HG03520 (cell line): ENCODE results near the gene SLC25A3.
"Not testable (repeated sequence)": the region's sequence is repeated elsewhere in the genome, so short reads cannot be mapped to it uniquely, and the experiment has no call there.

ENCODE experiments used
- ATAC-seq: cut with Tn5 transposase; IDR thresholded peaks from one replicate; pipeline ENCODE4 v1.9.1; 2021; ENCODE audit warnings: mild to moderate bottlenecking, moderate library complexity; ENCODE audit not compliant: unreplicated experiment

Gene SLC25A3

DNA sequence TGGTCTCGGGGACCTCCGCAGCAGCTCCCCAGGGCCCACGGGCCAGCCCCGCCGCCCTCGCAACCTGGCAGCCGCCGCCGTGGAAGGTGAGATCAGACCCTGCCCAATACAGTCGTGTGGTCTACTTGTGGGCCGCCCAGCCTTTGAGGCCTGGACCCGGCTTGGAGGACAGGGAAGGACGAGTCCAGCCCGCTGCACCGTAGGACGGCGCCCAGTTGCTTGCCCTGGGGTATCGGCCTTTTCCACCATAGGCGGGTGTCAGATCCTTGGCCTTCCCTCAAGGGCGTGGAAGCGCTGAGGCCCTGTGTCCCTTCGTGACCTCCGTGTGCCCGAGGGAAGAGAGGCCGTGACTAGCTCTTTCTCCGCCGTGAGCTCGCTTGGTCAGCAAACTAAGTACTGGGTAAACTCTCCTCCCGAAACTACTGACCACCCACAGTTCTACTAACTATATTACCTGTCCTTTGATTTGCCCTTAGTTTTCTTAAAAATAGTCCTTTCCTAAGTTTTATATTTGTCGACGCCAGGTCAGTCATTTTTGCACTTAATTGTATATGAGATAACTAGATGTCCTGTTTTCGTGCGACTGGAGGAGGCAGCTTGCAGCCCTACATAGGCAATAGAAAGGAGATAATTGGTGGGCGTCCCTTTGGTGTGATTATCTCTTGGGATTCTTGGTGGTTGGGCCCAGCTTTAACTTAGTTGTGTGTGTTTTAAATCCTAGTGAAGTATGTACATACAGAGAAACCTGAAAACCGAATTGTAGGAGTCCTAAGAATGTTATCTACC lies 757 bp downstream of the SLC25A3 start:
- no peak for ATAC-seq

DNA sequence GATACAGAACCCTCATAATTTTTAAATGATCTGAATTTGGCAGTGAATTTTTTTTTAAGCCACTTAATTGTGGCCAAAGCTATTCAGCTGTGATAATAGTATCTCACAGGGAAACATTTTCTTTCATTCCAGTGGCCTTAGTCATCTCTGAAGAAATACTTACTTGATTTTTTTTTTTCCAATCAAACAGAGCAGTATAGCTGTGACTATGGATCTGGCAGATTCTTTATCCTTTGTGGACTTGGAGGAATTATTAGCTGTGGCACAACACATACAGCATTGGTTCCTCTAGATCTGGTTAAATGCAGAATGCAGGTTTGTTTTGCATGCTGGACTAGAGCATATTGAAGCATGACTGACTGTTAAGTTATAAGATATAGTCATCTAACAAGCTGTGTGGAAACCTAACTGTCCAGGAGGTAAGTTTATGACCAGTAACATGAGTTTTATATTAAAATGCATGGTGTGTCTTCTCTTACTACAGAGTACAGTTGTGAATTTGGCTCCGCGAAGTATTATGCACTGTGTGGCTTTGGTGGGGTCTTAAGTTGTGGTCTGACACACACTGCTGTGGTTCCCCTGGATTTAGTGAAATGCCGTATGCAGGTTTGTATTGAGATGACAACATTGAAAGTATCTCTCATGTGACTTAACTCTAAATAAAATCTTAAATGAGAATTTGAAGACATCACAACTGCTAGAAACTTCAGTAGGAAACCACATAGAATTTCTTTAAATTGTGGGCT lies 1.9 kb downstream of the SLC25A3 start:
- no peak for ATAC-seq

DNA sequence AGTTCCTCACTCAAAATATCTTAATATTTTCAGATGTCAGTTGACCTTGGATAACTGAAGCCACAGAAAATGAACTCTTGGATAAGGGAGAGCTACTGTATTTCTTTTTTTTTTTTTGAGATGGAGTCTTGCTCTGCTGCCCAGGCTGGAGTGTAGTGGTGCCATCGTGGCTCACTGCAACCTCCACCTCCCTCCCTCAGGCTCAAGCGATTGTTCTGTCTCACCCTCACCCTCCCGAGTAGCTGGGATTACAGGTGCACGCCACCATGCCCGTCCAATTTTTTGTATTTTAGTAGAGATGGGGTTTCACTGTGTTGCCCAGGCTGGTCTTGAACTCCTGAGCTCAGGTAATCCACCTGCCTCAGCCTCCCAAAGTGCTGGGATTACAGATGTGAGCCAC lies 3.8 kb downstream of the SLC25A3 start:
- ATAC-seq, result not testable (repeated sequence)

DNA sequence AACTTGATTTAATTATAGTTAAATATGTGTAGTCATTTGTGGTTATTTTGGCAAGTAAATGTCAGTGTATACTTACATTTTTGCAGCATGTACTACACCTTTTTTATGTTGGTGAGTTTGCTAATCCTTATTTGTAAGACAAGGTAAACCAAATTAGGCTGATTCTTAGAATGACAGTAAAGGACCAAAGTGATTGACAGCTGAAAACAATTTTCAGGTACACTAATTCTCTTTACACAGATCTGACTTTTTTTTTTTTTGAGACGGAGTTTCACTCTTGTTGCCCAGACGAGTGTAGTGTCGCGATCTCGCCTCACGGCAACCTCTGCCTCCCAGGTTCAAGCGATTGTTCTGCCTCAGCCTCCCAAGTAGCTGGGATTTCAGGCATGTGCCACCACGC lies 8.4 kb downstream of the SLC25A3 start:
- no peak for ATAC-seq

DNA sequence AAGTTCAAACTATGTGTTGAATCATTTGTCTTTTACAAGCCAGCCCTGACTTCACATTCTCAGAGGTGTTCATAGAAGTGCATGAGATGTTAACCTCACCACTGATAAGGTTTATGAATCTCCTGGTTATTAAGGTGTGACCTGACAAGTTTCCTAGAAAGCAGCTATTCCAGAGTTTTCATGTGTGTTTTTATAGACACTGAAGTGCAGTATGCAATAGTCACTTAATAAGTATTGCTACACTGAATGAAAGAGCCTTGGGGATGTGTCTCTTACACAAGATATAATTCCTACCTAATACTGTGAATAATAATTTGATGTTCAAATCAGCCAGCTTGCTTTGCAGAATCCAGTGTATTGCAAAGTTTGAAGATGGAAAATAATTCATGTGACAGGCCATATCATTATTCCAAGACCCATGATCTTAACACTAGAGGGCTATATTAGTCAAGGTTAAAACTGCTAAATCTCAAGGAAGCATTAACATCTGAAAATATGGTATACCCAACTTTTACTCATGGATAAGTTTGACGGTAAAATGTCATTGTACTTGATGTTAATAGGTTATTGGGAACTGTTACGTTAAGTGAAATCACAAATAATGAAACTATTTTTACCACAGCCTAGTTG lies 13.0 kb downstream of the SLC25A3 start:
- ATAC-seq, result no peak

DNA sequence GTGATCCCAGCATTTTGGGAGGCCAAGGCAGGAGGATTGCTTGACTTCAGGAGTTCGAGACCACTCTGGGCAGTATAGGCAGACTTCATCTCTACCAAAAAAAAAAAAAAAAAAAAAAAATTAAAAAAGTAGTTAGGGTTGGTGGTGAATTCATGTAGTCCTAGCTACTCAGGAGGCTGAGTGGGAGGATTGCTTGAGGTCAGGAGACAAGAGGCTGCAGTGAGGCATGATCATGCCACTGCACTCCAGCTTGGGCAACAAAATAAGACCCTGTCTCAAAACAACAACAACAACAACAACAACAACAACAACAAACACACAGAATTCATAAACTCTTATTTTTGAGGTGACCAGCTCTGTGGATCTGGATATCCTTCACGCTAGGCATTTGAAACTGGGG lies 17.1 kb downstream of the SLC25A3 start:
- no peak for ATAC-seq

DNA sequence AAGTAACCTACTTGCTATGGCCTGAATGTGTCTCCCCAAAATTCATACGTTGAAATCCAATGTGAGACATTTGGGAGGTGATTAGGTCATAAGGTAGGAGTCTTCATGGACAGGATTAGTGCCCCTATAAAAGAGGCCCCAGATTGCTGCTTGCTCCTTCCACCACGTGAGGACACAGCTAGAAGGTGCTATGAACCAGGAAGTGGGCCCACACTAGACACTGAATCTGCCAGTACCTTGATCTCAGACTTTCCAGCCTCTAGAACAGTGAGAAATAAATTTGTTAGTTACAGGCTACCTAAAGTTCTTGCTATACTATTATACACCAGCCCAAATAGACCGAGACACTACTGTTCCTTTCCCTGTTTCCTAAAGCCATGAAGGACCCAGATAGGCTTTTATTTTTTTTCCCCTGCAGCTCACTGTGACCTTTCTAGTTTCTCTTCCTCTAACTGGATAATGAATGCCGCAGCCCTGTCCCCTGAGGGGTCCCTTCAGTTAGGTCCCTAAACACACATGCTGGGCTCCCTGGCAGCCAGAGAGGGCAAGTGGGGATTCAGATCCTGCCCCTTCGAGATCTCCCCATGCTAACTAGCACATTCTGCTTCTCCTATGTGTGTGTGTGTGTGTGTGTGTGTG lies 19.3 kb downstream of the SLC25A3 start:
- peak; percentile 87 for ATAC-seq

DNA sequence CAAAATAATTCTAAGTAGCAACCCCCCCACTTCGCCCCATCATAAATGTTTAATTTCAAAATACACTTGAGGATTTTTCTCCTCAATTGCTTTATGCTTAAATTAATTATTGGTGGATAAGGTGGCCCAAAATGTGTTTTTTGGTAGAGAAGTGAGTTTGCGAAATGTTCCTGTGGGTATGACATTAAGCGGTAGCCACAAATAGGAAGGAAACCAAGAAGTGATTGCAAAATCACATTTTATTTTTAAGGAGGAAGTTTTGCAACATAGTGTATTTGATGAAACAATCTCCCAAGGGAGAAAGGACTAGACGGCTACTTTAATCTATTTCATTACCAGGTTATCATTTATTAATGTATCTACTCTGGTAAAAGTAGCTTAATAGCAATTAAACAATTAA lies 25.5 kb downstream of the SLC25A3 start:
- no peak for ATAC-seq

DNA sequence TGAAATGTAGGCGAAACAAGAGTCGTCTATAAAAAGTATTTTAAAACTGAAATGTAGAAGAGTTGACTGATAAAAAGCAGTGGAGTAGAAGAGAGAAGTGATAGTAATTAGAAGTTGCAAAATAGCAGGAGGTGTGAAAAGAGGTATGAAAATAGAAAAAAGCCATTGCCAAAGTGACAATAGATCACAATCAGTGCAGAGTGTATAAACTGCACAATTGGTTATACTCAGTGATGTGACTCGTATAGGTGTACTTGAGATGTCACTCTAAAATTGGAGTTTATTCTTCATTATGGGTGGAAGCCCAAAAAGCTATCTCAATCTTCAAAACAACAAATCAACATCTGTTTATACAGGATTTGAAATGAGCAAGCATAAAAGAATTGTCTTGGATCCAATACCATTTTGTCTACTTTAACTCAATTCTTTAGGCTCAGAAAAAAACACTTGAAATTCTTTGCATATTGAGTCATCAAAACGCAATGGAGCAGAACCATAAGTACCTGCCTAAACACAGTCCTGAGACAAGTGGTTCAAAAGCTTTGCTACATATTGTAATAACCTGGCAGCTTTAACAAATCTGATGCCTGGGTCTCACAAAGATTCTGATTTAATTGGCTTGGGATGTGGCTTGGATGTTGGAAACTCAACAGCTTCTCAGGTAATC lies 42.3 kb downstream of the SLC25A3 start:
- peak; percentile 73 for ATAC-seq

DNA sequence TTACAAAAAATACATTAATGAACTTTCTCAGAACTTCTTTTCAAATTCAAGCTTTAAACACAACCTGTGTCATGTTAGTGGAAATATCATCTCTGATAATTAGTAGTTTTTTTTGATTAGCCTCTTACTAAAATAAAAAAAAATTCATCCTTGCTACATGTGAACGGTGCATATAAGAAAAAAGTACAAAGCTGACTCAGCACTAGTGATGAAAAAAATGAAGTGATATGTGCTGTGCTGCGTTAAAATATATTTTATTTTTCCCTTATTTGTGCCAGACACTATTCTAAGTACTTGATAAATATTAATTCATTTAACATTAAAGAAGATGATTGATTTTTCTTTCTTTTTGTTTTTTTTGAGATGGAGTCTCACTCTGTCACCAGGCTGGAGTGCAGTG lies 43.6 kb downstream of the SLC25A3 start:
- no peak for ATAC-seq

DNA sequence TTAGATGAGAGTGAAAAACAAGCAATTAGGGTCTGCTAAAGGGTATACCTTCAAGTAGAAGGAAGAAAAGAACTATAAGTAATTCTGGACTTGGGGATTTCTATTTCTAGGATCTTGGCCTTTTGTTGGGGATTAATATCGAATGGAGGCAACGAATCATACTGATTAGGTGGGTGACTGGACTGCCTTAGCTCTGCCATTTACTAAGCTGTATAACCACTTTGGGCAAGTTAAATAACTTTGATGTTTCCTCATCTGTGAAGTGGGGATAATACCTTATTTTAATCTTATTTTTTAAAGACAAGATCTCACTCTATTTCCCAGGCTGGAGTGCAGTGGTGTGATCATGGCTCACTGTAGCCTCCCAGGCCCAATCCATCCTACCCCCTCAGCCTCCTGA lies 44.5 kb downstream of the SLC25A3 start:
- ATAC-seq, result no peak

DNA sequence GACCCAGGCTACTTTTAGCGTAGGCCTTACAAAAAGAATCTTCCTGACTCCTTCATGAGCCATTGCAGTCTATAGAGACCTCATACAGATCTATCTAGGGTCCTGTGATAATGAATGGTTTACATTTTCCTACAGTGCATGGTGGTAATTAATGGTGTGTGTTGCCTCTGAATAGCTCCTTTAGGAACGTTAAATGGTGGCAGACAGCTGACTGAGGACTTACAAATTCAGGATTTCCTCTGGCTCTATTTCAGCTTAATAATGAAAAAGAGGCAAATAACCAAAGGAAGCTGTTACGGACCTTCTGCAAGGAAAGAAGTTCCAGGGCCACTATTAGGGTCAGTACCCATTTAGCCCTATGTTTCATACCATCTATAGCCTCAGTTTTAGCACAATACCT lies 46.0 kb downstream of the SLC25A3 start:
- ATAC-seq, result no peak

DNA sequence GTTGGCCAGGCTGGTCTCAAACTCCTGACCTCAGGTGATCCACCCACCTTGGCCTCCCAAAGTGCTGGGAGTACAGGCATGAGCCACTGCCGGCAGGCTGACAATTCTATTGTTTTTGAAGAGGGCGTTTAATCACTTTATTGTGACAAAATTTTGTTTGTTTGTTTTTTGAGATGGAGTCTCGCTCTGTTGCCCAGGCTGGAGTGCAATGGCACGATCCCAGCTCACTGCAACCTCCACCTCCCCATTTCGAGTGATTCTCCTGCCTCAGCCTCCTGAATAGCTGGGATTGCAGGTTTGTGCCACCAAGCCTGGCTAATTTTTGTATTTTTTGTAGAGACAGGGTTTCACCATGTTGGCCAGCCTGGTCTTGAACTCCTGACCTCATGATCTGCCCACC lies 49.3 kb downstream of the SLC25A3 start:
- not testable (repeated sequence) for ATAC-seq

DNA sequence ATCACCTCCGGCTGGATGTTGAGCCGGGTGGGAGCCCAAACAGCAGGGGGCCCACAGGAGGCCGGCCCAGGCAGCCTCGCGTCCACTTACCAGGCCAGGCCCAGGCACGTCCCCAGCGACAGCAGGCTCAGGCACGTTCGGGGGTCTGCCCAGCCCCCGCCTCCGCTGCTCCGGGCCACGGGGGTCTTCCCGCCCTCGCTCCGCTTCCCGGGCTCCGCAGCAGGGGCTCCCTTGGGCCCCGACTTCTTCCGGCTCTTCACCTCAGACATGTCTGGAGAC lies 50.9 kb downstream of the SLC25A3 start:
- peak; percentile 9 for ATAC-seq

DNA sequence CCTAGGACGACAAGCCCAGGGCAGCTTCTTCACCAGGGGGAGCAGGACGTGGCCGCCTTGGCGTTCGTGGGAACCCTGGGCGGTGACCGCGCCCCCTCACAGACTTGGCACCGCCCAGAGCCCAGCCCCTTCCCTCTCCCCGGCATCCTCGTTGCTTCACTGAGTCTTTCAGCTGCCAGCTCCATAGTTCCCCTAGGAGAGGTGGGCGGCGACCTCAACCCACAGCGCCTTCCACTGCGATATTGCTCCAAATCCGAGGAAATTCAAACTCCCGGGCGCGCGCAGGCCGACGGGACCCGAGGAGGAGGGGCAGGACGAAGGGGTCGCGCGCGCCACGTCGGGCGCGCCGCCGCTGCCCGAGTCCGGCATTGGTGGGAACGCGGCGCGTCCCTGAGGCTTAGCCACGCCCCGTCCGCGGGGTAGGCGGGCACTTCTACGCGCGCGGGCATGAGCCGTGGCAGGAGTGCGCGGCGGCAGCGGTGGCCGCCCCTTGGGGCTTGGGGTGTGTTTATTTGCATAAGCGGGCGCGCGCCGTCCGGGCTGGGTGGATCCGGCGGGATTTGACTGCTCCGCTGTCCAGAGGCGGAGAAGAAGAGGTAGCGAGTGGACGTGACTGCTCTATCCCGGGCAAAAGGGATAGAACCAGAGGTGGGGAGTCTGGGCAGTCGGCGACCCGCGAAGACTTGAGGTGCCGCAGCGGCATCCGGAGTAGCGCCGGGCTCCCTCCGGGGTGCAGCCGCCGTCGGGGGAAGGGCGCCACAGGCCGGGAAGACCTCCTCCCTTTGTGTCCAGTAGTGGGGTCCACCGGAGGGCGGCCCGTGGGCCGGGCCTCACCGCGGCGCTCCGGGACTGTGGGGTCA lies 51.5 kb downstream of the SLC25A3 start, which contains the start of the genes APAF1 and IKBIP:
Gene APAF1, plus strand, starts transcription at position 579 of the 860 bp plus-strand sequence. CDS start 3,070 bp downstream, outside the sequence.
Gene IKBIP, minus strand, starts transcription at position 77 of the 860 bp plus-strand sequence. CDS start 87 bp downstream, outside the sequence.
- peak; percentile 81 for ATAC-seq

DNA sequence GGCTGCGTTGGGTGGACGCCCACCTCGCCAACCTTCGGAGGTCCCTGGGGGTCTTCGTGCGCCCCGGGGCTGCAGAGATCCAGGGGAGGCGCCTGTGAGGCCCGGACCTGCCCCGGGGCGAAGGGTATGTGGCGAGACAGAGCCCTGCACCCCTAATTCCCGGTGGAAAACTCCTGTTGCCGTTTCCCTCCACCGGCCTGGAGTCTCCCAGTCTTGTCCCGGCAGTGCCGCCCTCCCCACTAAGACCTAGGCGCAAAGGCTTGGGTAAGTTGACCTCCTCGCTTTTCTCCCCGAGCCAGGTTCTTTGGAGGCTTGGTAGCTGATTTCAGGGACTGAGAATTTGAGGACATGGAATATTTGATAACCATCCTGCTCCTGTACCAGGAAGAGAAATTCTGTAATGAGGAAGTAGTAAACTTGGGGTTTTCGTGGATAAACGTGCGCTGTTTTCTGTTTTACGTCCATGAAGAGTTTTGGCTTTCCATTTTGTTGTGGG lies 52.1 kb downstream of the SLC25A3 start:
- no peak for ATAC-seq

DNA sequence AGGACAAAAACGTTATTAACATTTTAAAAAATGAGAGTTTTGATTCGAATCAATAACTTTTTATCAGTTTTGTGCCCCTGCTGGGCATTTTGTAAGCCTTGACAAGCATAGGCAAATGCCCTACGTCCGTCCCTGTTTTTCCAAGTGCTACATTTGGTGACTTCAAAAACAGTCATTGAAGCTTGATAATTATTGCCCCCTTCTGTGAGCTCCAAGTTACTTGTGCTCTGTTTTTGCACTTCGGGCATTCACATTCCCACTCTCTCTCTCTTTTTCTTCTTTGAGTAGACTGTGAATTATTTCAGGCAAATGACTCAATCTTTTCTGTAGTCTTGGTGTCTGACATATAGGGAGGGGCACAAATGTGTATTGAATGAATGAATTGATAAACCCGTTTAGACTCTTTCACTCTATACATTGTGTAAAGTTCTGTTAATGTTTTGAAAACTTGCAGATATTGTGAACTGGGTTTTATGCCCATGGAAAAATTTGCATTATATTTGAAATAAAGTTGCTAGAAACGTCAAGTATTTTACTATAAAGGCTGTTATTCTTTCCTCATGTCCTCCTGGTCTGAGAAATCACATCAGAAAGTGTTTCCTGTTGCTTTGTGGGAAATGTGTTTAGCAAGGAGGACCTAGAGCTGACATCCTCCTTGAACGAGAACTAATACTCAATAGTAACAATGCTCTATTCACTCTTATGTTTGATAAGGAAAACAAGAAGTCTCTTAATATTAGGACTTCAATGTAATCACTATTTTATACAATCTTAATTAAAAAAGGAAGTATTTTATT lies 53.0 kb downstream of the SLC25A3 start:
- no peak for ATAC-seq

DNA sequence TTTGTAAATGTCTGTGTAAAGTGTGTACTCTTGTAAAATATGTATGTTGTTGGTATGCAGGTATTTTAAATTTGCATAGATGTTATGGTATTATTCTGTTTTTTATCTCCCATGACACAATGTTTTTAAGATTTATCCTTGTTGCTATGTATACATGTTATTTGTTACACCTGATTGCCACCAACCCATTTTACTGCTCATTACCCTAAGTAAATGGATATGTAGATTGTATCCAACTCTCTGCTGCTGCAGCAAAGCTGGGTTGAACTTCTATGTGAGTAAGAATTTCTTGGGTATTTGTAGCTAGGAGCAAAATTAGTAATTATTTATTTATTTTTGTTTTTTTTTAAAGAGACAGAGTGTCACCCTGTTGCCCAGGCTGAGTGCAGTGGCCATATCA lies 57.8 kb downstream of the SLC25A3 start:
- ATAC-seq, result no peak
